ENCODE measurements around the gene CYBC1.
"Not testable (repeated sequence)": the region's sequence is repeated elsewhere in the genome, so short reads cannot be mapped to it uniquely, and the experiment has no call there.

The CYBC1 gene

DNA sequence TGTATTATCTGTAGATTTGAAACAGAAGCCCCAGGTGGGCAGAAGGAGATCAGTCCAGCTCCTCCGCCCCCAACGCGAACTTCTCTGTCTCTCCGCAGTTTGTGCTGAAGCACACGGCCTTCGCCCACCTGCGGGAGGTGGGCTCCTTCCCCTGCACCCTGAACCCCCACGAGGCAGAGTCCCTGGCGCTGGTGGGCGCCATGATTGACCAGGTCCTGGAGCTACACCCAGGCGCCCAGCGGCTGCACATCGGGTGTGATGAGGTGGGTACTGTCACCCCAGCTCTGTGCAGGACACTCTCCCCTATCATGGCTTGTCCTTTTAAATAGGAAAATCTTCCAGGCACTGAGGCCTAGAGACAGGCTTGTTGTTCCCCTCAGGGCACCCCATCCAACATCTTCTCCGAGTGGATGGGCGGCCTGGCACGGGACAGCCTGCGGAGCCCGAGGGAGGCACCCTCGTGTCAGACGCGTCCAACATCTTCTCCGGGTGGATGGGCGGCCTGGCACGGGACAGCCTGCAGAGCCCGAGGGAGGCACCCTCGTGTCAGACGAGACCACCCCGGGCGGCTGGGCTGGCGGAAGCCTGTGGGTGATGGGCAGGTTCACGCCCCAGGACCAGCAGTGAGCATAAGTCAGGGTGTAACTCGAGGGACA is 16.9 kb downstream of the CYBC1 start:
- DNase-seq: no peak

DNA sequence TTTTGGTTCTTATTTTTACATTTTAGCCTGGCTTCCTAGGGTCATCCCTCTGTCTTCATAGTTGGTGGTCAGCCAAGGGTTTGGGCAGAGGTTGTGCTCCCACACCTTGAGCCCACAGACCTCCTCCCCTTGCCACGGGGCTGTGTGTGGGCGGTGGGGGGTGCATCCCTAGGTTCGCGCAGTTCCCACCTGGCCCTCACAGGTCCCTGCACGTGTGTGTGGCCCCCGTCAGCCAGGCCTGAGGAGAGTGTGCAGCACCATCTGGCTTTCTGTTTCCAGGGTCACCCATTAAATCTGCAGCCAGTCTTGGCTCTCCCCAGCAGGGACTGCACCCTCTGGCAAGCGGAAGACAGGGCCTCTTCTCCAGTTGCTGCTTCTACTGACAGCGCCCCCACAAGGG is 18.5 kb downstream of the CYBC1 start:
- DNase-seq: no peak

DNA sequence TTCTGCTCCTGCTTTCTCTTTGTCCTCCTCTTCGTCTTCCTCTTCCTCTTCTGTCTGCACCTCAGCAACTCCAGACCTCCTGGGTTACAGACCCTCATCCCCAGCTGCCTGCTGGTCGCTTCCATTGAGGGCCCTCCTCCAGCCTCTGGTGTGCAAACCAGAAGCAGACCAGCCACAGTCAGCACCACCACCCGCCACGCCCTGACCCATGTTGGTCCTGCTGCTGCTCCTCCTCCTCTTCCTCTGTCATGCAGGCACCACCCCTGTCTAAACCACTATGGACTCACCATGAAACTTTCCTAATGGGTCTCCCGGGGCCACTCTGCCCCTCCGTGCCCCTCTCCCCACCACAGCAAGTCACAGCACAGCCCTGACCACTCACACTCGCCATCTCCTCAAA is 20.7 kb downstream of the CYBC1 start:
- no peak for DNase-seq

GRCh38 chr17:82428546-82428945 is 22.0 kb downstream of the CYBC1 start:
- DNase-seq: no peak

DNA sequence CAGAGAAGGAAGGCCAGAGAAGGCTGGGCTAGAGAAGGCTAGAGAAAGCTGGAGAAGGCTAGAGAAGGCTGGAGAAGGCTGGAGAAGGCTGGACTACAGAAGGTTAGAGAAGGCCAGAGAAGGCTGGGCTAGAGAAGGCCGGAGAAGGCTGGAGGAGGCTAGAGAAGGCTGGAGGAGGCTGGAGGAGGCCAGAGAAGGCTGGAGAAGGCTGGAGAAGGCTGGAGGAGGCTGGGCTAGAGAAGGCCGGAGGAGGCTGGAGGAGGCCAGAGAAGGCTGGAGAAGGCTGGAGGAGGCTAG is 25.7 kb downstream of the CYBC1 start:
- DNase-seq: no peak

- DNase-seq: peak; percentile 61
Measured at GRCh38 chr17:82424001-82424862, 26.3 kb downstream of the CYBC1 start.

GRCh38 chr17:82419540-82419939 is 31.0 kb downstream of the CYBC1 start:
- DNase-seq: peak; percentile 25

DNA sequence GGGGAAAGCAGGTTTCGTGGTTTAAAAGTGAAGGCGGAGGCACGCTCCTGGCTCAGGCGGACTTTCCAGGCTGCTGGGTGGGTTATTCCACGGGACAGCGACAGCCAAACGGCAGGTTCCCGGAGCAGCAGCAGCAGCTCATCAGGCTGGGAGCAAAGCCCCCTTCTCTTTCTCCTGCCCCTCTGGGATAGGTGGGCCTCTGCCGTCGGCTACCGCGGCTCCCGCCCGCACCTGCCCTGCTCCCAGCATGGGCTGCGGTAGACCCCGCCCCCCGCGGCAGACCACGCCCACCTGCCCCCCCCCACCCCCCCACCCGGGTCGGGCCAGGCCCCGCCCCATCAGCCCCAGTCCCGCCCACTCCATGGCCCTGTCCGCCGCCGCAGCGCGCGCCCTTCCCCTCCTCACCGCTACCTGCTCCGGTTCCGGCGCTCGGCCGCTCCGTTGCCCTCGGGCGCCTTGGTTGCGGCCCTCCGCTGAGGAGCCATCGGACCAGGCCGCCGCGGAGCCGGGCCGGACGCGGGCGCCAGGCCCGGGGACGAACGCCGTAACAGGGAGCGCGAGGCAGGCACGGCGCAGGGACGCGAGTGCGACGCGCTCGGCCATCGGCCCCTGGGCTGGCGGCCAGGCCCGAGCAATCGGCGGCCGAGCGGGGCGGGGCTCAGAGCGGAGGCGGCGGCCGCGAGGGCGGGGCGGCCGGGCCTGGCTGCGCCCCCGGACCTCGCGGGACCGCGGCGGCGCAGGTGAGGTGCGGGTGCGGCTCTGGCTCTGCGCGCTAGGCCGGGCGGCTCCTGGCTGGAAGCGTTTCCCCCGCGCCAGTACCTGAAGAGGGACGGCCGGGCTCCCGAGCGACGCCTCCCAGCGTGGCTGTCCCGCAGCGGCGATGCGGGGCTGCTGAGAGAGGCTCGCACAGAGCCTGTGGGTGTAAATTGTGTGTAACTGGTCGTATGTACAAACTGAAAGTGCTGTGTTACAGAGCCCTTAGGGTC is 32.3 kb downstream of the CYBC1 start, which contains the start of the genes HEXD and OGFOD3:
TSS of gene HEXD (plus strand) at position 347 of the 986 bp plus-strand sequence. CDS start 1,453 bp downstream, outside the sequence.
TSS of gene OGFOD3 (minus strand) at position 586 of the 986 bp plus-strand sequence. CDS start at position 485, 101 bp downstream.
- DNase-seq: peak; percentile 80

DNA sequence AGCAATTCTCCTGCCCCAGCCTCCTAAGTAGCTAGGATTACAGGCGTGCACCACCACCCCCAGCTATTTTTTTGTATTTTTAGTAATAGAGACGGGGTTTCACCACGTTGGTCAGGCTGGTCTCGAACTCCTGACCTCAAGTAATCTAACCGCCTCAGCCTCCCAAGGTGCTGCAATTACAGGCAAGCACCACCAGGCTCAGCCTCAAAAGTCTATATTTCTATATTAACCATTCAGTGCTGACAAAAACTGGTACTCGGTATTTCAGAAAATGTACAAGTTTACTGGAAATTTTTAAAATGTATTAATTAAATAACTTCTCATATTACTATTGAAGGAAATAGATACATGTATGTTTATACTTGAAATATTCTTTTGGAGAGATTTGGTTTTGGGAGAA is 33.8 kb downstream of the CYBC1 start:
- no peak for DNase-seq

- no peak for DNase-seq
Measured at GRCh38 chr17:82416264-82416663, 34.3 kb downstream of the CYBC1 start.

- DNase-seq: no peak
Measured at GRCh38 chr17:82415786-82416185, 34.8 kb downstream of the CYBC1 start.

- no peak for DNase-seq
Measured at GRCh38 chr17:82415336-82415735, 35.2 kb downstream of the CYBC1 start.

- DNase-seq: peak; percentile 65
Measured at GRCh38 chr17:82414548-82415281, 35.8 kb downstream of the CYBC1 start.

DNA sequence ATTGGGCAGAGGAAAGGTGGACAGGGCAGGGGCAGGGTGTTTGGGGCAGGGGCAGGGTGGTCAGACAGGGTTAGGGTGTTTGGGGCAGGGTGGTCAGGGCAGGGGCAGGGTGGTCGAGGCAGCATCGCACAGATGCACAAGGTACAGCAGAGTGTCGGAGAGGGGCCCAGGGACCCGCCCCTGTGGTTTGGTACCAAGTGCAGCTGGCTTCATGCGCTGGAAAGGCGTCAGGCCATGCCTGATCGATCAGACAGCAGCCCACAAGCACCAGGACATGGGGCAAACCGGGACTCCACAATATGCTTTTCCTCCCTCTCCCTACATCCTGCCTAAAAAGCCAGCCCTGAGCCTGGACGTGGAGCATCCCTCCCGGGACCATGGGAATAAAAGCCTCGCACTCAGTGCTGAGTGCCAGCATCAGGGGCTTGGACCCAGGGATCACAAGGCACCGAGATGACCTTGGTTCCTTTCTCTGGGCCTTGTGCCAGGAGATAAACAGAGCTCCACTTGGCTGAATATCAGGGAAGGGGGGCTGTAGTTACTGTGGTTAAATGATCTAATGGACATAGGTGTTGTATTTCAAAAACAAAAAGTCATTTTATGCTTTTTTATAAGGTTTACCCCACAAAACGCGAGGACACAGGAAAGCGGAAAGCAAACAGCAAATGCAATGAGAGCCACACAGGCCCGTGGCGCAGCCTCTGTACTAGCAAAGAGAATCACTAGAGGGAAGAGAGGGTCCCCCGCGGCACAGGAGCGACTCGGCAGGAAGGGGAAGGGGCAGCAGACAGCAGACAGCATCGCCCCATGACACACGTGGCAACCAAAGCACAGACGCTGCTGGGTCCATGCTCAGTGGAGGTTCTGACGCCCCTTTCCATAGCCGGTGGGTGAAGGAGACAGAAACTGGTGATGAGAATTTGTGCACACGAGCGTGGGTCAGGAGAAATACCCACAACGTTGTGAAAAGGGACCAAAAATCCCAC is 37.7 kb downstream of the CYBC1 start:
- no peak for DNase-seq

- not testable (repeated sequence) for DNase-seq
Measured at GRCh38 chr17:82412081-82412480, 38.5 kb downstream of the CYBC1 start.

DNA sequence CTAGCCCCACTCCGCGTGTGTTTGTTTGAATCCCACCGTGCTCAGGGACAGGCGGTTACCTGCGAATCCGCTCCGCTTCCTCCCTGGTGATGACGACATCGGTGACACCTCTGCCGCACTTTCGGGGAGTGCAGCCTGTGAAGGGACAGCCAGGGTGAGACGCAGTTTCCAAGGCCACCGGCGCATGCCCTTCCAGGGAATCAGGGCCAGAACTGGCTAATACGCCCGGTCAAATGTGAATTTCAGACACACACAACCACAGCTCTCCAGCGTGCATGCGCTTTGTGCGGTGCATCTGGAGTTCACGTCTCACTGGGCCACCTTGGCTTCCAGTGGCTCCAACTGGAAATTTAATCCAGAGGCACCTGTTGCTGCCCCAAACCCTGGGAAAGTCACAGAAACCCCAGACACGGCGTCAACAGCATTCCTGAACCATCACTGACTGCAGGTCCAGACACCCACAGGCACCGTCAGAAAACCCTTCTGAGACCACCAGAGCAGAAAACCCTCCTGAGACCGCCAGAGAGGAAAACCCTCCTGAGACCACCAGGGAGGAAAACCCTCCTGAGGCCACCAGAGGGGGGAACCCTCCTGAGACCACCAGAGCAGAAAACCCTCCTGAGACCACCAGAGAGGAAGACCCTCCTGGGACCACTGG is 39.0 kb downstream of the CYBC1 start:
- DNase-seq: no peak

- no peak for DNase-seq
Measured at GRCh38 chr17:82410014-82410716, 40.4 kb downstream of the CYBC1 start.

GRCh38 chr17:82408938-82409318 is 41.6 kb downstream of the CYBC1 start:
- DNase-seq: no peak

DNA sequence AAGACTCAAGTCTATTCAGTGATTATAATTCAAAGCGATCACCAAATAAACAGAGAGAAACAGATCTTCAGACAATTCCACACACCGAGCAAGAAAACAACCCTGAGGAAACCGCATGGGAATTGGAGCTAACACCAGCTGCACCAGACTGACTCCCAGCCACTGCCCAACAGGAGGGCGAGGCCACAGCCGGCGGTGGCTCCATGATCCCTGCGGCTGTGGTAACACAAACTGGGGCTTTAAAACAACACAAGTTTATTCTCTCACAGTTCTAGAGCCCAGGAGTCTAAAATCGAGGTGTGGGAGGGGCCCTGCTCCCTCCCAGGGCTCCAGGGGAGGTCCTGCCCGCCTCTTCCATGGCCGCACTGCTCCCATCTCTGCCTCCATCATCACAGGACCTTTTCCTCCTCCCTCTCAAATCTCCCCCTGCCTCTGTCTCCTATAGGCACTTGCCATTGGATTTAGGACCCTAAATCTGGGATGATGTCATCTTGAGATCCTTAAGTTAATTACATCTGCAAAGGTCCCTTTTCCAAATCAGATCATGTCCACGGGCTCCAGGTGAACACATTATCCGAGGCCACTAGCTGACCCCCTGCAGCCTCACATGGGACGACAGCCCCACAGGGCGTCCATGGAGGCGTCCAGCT is 42.1 kb downstream of the CYBC1 start:
- no peak for DNase-seq

Data from activated CD4-positive, alpha-beta T cell treated with anti-CD3 and anti-CD28 coated beads, Interleukin-2, amount 50 U/mL, for 16 hours (primary cell).